Astrocyte of the spinal cord (primary cell): ENCODE data around the gene RNF166.

ENCODE experiments used
- DNase-seq: peaks from one replicate; pipeline ENCODE4 v3.0.0; 2011; ENCODE audit warnings: low read depth, low spot score
- H3K4me3 ChIP-seq: 2 replicates; pipeline ENCODE4 v1.5.1; 2011; ENCODE audit warnings: low read depth, mild to moderate bottlenecking, low read length, moderate library complexity
- in situ Hi-C: cut with HindIII; loops from 2 replicates; pipeline ENCODE4 v1.10.0; 2017; ENCODE audit warnings: low sequenced_read_pairs
- TF ChIP-seq, protein P1 (sequence below): IDR thresholded peaks from 2 replicates; pipeline ENCODE4 v1.5.1; 2012; ENCODE audit warnings: low read depth, mild to moderate bottlenecking, low read length, inconsistent platforms

The RNF166 gene

DNA sequence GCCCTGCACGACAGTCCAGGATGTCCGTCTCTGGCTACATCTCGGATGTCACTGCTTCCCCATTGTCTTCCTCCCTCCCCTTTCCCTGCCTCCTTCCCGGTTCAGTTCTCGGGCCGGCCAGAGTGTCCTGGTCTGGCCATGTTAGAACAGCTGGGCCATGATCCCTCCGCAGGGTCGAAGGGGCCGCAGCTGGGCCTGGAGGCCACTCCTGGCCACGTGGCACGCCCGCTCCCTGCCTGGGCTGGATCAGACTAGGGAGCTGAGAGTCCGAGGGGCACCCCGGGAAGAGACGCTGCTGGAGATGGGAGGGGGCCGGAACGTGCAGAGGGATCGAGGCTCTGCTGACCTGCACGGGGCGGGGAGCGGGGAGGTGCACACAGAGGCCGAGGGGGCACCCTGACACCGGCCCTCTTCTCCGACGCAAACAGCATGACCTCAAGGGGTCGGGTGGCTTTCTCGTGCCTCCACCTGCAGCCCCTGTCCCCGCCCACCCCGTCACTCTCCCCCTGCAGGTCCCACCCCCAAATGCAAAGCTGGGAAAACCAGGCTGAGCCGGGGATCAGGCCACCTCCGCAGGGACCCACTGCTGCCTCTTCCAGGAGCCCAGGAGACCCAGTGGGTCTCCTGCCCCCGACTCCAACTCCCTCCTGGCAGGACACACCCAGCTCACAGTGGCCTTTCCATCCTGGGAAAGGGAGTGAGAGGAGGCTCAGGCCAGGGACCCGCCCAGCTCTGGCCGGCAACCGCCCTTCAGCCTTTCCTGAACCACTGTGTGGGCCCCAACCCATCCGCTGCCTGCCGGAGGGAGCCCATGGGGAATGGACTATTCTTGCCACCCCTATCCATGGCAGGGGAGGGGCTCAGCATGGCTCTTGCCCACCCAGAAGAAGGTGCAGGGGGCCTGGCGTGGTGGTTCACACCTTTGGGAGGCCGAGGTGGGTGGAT is 38.6 kb upstream of the RNF166 start:
- TF ChIP-seq, protein P1, sequence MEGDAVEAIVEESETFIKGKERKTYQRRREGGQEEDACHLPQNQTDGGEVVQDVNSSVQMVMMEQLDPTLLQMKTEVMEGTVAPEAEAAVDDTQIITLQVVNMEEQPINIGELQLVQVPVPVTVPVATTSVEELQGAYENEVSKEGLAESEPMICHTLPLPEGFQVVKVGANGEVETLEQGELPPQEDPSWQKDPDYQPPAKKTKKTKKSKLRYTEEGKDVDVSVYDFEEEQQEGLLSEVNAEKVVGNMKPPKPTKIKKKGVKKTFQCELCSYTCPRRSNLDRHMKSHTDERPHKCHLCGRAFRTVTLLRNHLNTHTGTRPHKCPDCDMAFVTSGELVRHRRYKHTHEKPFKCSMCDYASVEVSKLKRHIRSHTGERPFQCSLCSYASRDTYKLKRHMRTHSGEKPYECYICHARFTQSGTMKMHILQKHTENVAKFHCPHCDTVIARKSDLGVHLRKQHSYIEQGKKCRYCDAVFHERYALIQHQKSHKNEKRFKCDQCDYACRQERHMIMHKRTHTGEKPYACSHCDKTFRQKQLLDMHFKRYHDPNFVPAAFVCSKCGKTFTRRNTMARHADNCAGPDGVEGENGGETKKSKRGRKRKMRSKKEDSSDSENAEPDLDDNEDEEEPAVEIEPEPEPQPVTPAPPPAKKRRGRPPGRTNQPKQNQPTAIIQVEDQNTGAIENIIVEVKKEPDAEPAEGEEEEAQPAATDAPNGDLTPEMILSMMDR = no peak
- in situ Hi-C loops = no loop called here
- no peak overlapping the region for H3K4me3 ChIP-seq
- DNase-seq = no peak

DNA sequence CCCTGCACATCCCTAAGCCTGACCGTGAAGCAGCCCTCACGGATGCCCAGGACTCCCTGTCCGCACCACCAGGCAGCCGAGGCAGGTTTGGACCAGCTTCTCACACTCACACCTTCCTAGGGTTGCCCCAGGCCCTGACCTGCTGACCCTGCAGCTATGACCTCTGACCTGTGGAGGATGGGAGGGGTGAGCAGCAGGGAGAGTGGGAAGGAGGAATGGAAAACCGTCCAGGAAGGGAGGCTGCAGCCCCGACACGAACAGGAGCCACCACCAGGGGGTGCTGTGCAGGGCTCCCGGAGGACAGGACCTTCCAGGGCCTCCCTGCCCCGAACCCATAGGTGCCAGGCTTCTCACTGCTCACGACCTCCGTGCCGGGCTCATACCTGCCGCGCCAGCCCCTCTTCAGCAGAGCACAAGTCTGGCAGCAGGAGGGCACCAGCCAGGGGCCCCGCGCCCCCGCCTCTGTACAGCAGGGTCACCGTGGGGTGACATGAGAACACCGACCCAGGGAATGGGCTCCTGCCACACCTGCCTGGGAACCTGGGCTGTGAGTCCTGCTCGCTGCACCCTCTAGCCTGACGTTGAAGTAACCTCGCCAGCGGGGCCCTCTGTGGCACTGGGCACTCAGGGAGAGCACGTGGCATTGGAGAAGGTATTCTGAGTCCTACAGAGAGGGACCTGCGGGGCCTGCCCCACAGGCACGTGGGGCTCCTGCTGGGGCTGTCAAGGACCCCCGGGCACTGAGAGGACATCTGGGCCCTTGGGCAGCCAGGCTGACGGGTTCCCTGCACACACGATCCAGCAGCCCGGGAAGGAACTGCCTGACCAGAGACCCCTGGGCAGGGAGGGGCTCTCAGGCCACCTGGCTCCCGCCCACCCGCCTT is 37.7 kb upstream of the RNF166 start:
- TF ChIP-seq, protein P1 = peak; percentile 92
- in situ Hi-C loops = no loop called here
- H3K4me3 ChIP-seq = no peak overlapping the region
- peak; percentile 58 for DNase-seq

DNA sequence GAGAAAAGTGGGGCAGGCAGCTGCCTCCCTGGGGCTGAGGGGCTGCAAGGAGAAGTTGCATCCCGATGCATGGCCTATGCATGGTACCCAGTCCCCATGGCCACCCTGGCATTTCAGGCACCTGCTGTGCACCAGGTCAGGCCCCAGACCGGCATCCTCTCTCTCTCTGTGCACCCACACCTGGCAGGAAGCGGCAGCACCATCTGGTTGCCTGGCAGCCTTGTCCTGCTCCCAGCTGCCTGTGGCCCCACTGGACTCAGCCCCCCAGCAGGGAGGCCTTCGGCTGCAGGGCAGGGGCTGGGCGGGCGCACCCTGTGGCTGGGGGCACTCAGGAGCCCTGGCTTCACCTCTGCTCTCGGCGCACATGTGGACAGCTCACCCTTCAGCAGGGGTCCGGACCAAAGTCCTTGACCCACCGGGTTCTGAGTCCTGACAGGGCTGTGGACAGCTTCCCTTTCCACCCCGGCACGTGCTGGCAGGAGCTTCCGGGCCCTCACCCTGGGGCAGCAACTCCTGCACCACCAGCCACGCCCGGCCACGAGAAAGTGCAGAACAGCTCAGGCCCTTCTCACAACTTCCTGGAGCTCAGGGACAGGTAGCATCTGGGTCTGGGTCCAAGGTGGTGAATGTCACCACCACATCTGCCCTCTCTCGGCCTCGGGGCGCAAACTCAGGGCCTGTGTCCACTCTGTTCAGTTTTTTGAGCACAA is 36.8 kb upstream of the RNF166 start:
- no peak overlapping the region for H3K4me3 ChIP-seq
- in situ Hi-C loops = no loop called here
- TF ChIP-seq, protein P1 = no peak
- DNase-seq = no peak

DNA sequence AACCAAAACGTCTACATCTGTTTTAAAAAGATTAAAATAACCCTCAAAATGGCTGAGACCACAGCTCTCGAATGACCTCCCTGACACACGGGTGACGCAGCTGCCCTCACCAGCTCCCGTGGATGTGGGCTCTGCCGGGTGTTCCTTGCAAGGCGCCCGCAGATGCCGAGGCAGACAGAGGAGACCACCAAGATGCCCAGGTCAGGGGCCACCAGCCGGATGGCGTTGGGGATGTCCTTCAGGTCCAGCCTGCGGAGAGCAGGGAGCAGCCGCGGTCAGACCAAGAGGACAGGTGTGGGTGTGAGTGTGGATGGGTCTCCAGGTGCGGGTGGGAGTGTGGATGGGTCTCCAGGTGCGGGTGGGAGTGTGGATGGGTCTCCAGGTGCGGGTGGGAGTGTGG is 35.2 kb upstream of the RNF166 start:
- in situ Hi-C loops = no loop called here

DNA sequence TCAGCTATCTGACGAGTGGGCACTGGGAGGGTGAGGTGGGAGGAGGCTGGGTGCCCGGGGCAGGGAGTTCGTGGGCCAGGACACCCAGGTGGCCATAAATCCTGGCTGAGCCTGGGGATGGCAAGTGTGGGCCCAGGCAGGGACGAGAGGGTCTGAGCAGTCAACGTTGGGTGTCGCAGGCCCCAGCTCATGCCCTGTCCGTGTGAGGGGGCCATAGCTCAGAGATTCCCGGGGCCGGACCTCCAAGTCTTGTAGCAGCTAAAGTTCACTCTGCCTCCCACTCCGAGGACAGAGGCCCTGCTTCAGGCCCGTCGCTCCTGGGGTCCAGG is 34.5 kb upstream of the RNF166 start:
- TF ChIP-seq, protein P1 = no peak
- in situ Hi-C loops = no loop called here
- DNase-seq = no peak
- no peak overlapping the region for H3K4me3 ChIP-seq

More for the DNA sequence above, 35.2 kb upstream of the RNF166 start:
- TF ChIP-seq, protein P1 = no peak
- no peak overlapping the region for H3K4me3 ChIP-seq
- DNase-seq = no peak

DNA sequence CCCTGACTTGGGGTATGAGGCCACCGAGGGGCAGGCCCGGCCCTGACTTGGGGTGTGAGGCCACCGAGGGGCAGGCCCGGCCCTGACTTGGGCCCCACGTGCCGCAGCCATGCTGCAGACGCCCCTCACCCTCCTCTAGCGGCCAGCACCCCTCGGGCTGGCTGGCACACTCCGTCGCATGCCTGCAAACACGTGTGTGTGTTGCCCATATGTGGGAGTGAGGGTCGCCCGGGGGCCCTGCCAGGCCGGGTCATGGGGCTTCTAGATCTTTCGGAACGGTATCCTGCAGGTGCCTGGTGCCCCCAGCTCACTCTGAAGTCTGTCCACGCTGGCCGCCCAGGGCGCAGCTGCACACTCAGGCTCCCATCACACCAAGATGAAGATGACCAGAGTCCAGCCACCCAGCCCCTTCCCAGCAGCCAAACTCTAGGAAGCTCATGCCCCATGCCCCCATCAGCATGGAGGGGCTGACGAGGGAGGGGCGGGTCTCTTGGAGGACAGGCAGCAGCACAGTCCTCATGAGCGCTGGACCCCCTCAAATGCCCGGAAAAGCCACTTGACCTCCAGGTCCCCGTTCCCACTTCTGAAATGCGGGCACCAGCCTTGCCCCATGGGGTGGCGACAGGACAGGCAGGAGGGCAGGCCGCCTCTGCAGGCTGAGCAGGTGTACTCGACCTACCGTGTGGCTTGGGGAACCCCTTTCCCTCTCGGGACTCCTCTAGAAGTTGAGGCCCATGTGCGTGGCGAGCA is 33.9 kb upstream of the RNF166 start:
- H3K4me3 ChIP-seq = no peak overlapping the region
- TF ChIP-seq, protein P1 = no peak
- no peak for DNase-seq
- in situ Hi-C loops = no loop called here
